Keratinocyte (primary cell): ENCODE measurements around the gene BHLHE40.

Experiments used
- EZH2 ChIP-seq: IDR thresholded peaks from one replicate; pipeline ENCODE4 v1.6.1; 2012; ENCODE audit warnings: inconsistent platforms, mild to moderate bottlenecking, low read length, moderate library complexity
- TF ChIP-seq, protein P1 (sequence below), 3 experiments: IDR thresholded peaks in 1 of 3; conservative IDR thresholded peaks in 1 of 3; optimal IDR thresholded peaks in 1 of 3; 2 replicates in 2 of 3; 3 replicates in 1 of 3; pipeline versions ENCODE3 to v1.5.1; 2011; ENCODE audit warnings: low read length in 3 of 3, mild to moderate bottlenecking in 3 of 3, moderate library complexity in 2 of 3, control low read depth in 1 of 3, inconsistent platforms in 1 of 3; ENCODE audit not compliant: insufficient read depth in 2 of 3; ENCODE audit errors: extremely low read depth in 1 of 3

DNA sequence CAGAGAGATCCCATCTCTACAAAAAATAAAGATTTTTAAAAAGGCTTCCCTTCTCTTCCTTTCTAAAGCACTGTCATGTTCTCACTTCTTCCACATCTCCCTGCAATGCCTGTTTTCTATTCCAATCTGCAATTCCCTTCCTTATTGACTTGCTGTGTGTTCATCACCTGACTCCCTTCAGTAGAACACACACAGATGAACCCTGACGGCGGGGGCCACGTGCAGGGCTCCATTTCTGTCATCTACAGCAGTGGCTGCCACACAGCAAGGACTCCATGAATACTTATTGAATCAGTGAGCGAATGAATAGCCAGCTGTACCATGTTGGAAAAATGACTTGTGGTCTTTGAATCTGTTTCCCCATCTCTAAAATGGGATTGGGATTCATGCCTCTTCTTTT is 26.1 kb downstream of the BHLHE40 start:
- TF ChIP-seq, protein P1, sequence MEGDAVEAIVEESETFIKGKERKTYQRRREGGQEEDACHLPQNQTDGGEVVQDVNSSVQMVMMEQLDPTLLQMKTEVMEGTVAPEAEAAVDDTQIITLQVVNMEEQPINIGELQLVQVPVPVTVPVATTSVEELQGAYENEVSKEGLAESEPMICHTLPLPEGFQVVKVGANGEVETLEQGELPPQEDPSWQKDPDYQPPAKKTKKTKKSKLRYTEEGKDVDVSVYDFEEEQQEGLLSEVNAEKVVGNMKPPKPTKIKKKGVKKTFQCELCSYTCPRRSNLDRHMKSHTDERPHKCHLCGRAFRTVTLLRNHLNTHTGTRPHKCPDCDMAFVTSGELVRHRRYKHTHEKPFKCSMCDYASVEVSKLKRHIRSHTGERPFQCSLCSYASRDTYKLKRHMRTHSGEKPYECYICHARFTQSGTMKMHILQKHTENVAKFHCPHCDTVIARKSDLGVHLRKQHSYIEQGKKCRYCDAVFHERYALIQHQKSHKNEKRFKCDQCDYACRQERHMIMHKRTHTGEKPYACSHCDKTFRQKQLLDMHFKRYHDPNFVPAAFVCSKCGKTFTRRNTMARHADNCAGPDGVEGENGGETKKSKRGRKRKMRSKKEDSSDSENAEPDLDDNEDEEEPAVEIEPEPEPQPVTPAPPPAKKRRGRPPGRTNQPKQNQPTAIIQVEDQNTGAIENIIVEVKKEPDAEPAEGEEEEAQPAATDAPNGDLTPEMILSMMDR (optimal IDR thresholded peaks at IDR 0.05 in 1 of 3, IDR thresholded peaks at IDR 0.05 in 1 of 3, conservative IDR thresholded peaks at IDR 0.05 in 1 of 3; ENCODE audit: extremely low read depth in 1 of 3, insufficient read depth in 2 of 3, low read length in 3 of 3): no peak
- no peak for TF ChIP-seq EZH2
